T-helper 1 cell (primary cell): ENCODE data around the gene TMEM63C.

Source experiments
- DNase-seq, 5 donors: peaks; one replicate each; pipeline ENCODE4 v3.0.0-alpha.2; 2012 to 2020

TMEM63C gene

DNA sequence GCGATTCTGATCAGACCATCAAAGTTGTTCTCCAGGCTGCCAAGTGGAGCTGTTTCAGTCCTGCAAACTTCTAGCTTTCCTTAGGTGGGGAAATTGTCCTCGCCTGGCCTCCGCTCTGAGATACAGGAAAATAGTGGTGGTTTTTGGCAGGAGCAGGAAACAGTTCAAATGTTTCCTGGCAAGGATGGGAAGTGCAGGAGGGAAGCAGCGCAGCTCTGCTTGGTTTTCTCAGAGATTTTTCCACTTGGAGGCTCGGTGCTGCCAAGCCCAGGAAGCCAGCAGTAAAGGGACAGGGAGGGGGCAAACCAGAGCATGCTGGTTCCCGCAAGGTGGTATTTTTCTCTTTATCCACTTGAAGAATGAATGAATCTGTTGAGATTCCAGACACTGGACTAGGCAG is 17.0 kb downstream of the TMEM63C start:
- DNase-seq = no peak

DNA sequence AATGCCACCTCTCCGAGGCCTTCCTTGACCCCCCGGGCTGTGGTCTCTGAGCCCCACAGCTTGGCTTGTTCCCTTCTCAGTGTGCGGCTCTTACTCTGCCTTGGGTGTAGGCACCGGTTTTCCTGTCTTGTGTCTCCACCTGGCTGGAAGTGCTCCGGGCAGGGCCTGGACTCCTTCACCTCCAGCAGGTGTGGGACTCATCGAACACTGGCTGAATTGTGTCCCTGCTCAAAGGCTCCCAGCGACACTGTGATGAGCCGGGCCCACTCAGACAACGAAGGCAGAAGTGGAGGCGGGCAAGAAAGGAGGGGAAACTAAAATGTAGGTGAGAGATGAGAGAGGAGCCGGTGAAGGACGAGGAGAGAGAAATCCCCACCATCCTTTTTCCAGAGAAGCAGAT is 18.0 kb downstream of the TMEM63C start:
- DNase-seq = no peak

DNA sequence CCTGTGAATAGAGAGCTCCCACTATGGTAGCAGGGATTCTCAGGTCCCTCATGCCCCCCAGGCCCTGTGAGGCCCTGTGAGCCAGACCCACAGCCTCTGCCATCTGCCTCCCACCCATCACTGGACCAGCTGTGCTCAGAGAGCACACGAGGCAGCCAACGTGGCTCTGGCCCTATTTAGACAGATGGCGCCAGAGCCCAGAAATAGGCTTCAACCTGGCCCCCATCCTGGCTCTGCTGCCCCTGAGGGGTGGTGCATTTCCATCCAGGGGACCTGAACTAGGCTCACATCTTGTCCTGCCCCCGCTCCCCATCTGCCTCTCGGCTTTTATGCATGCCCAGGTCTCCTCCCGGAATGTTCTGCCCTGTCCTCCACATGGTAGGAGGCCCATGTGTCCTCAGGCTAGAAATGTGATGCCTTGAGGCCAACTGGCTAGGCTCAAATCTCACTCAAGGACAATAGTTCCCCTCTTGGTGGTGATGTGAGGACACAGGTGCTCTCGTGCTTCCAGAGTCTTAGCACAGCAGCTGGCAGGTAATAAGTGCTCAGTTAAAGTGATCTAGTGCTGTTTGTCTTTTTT is 18.9 kb downstream of the TMEM63C start:
- no peak for DNase-seq

DNA sequence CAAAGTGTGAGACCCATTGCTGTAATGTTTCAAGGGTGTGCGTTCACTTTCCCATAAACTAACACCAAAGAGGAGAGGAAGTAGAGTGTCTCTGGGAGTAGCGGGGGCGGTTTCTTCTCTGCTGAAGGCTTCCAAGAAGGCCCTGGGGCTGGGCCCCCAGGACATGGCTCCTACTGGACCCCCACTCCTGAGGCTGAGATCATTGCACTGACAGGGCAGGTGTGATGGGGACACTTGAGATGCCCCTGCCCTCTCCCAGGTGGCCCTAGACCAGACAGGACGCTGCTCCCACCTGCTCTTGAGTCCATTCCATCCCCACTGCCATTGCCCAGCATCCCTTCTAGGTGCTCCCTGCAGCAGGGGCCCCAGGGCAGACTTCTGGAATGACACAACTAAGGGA is 20.1 kb downstream of the TMEM63C start:
- no peak for DNase-seq

DNA sequence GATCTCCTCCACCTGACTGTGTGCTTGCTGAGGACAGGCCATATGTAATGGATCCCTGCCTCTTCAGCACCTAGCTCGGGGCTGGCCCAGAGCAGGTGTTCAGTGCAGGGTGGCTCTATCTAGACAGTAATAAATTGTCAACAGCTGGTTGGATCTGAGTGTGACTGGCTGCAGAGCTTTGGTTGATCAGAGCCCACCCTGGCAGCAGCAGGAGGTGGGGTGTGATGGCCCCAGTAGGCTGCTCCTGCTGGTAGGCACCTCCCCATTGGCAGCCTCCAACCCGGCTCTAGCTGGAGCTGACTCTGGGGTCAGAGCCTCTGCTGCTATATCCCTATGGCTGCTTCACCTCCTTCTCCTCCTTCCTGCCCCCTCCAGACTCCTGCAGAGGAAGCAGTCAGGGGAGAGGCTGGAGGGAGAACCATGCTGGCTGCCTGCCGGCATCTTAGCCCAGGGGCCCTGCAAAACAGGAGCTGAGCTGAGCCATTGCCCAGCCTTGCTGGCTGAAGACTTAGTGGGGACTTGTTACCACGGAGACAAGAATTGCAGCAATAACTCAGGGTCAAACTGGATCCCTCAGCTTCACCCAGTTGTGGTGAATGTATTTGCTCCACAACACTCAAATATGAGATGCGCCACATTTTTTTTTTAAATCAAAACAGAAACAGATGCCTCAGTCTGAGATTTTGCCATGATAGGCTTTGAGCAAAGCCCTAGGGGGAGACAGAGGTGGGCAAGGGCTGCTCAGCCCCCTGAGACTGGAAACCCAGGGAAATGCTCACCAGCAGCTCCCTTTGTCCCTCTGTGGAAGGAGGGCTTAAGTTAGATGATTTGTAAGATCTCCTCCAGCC is 22.2 kb downstream of the TMEM63C start:
- DNase-seq = no peak

DNA sequence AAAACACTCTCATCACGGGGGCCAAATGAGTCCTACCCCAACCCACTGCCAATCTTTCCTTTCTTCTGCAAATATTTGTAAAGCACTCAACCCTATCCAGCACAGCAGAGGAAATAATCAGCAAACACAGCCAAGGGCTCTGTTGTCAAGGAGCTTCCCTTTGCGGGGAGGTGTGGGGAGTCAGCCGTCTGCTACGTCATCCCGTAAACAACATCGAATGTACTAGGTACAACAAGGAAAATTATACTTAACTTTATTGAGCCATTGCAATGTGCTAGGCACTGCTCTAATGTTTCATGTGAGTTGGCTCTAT is 22.8 kb downstream of the TMEM63C start:
- DNase-seq = no peak

DNA sequence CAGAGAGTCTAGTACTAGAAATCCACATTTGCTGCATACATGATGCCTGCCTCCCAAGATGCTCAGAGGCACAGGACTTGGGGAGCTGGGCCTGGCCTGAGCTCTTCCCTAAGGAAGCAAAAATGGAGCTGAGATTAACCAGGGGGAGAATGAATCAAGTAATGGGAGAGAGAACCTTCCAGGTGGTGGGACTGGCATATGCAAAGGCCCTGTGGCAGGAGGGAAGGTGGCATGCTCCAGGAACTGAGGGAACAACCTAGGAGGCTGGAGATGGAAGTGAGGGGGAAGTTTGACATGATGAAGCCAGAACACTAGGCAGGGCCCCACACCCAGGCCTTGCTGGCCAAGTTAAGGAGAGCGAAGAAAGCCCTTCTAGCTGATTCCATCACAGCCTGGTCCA is 23.3 kb downstream of the TMEM63C start:
- no peak for DNase-seq

DNA sequence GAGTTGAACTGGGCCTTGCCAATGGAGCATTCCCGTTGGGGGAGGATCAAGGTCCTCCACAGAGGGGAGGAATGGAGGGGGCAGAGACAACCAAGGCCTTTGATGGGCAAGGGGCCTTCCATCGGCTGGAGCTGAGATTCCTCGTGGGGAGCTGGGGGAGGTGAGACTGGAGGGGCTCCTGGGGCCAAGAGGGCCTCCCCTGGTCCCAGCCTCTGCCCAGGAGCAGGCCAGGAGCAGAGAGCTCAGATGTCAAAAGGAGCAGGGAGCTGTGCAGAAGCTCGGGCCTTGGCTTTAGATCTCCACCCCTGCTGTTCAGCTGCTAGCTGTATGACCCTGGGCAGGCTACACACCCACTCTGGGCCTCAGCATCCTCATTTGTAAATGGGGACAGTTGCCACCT is 24.0 kb downstream of the TMEM63C start:
- DNase-seq = no peak

DNA sequence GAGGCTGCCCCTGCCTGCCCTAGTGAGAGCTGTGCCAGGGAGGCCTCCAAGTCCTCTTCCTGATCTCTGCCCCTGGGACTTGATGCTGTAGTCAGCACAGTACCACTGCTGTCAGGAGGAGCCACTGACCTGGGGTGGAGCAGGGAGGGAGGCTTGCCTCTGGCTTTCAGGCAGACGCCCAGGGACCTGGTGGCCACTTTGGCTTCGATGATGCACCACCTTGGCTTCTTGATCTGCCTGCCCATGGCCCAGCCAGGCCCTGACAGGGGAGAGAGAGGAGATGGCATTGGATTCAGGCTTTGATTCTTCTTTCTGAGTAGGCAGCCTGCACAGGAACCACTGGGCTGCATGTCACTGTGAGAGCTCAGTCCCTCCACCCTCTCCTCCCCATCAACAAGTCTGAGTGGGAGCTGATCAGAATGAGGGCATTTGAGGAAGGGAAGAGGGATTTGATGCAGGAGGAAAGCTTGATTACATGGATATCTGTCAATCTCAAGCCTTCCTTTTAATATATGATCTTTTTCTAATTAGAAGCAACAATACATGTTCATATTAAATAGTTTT is 24.7 kb downstream of the TMEM63C start:
- no peak for DNase-seq

DNA sequence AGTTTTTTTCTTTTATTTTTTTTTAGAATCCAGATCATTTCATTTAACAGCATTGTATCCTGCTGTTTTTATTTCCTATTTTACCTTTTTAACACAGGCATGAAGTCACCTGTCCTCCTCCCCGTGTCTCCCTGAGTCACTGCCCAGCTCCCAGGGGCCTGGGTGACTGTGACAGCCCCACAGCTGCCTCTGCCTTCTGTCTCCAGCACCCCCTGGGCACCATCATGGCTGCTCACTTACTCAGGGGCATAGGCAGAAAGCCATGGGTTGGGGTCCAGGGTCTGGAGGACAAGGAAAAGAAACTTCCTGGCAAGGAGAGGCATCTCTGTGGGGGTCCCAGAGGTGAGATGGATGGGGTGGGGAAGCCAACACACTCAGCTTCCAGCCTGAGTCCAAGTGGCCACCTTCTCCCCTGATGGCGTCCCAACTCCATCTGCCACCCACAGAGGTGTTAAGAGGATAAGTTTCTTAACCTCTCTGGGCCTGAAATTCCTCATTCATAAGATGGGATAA is 25.3 kb downstream of the TMEM63C start:
- no peak for DNase-seq

DNA sequence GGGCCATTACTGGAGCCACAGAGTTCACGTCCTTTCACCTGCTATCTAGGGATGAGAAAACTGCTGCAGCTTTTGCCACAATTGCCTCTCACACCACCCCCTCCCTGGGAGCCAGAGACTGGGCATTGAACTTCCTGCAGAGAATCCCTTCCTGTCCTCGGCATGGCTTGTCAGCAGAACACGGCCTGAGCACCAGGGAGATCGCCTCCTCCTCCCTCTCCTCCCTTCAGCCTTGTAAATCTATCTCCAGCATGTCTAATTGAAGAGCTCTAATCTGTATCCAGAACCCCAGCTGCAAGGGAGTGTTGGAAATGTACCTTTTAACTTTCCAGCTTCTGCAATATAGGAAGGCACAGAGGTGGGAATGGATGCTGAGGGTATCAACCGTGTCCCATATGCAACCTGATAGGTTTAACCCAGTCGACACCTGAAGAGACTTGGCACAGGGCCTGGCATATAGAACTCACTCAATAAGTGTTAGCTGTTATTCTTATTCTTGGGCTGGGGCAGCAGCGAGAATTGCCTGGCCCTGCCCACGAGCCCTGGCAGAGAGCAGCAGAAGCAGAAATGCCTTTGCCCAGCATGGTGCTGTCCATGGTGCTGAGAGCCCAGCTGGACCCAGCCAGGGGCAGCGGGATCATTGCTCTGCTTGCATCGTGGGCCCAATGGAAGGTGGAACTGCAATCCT is 26.8 kb downstream of the TMEM63C start:
- peak in 3 of 5 donors; percentile 23 to 43 (median 41) for DNase-seq

DNA sequence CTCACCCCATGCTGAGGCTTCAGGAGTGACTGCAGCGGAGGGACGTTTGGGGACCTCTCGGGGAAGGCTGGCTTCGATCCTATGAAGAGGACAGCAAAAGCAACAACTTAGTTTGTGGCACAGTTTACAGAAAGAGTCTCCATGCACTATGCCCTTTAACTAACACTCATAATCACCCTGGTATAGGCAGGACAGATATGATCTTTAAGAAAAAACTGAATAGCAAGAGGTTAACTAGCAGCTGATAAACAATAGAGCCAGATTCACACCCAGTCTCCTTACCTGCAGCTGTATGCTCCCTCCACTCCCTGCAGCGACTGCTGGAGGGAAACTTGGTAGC is 27.4 kb downstream of the TMEM63C start:
- DNase-seq = no peak

DNA sequence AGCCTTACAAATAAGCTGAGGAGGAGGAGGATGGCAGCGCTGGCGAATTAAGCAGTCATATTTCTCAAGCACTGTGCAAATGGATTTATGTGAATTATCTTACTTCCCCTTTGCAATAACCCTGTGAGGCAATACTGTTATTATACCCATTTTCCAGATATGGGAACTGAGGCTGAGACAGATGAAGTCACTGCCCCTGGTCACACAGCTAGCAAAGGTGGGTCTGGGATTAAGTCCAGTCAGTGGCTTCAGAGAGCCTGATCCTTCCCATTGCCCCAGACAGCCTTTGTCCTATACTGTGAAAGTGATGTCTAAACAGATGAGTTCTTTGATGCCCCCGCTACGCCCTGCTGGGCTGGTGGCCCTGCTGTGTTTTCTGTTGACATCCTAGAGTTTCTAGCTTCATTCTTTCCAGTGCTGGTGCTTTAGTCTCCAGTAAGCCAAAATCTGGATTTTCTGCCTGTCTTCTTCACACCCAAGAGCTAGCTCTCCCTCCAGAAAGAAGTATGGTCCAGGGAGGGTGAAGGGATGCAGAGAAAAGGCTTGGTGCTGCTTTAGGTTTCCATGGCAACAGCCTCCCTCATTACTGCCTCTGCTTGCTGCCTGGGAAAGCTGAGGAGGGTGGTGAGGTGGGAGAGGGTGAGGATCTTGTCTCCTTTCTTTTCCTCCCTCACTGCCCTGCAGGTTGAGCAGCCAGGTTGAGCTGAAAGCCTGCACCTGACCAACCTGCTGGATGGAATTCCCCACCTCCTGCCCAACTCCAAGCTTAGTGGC is 30.7 kb downstream of the TMEM63C start:
- DNase-seq = no peak

DNA sequence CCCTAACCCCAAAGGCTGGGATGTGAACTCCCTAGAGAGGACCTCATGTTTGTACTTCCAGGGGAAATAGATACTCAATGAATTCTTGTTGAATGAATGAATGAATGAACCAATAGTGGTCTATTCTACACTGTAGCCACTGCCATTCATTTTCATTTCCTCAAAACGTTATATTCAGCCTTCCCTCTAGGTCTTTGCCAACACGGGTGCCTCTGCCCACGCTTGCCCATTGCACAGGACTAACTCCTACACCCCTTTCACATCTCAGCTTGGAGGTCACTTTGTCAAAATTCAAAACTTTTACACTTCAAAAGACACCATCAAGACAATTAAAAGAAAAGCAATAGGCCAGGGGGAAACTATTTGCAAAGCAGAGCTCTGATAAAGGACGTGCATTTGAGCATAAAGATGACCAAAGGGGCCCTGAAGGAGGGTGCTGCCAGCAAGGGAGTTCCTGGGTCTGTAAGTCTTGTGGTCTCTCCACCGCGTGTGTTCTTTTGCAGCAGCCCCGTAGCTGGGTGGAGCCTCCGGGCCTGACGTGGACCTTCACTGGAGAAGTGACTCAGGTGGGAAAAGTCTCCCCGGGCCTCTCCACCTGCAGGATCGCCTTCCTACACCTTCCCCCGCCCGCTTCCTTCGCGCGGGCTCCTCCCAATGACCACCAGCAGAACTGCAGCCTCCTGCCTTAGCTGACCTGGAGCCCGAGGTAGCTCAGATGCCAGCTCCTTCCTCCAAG is 31.5 kb downstream of the TMEM63C start:
- peak in 1 of 5 donors; percentile 6 for DNase-seq

DNA sequence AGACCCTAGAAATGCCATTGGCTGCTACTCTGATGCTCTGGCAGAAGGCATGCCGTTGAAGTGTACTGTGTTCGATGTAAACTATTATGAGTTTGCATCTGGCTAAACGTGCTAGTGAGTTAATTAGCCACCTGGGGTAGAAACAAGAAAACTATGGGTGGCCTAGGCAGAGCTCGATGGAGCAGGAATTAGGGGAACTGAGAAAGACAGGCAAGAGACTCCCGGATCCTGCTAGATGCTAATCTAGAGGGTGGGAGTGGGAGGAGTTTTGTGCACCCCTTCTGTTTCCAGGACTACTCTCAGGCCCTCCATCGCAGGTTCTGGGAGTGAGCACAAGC is 32.0 kb downstream of the TMEM63C start:
- no peak for DNase-seq

DNA sequence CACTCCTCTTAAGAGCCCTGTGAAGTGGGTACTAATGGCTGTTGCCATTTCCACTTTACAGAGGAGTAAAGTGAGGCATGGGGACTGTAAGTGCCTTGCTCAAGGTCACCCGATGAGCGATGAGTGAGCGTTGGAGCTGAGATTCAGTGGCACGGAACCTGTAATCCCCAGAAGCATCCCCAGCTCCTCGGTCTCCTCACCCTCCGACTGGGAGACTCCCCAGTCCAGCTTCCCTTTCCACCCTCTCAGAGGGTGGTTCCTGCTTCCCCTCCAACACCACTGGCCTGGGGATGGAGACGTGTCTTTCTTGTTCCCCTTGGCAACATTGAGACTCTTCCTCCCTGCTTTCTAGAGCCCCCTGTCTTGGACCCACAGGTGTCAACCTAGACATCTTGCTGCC is 32.6 kb downstream of the TMEM63C start:
- DNase-seq = no peak

DNA sequence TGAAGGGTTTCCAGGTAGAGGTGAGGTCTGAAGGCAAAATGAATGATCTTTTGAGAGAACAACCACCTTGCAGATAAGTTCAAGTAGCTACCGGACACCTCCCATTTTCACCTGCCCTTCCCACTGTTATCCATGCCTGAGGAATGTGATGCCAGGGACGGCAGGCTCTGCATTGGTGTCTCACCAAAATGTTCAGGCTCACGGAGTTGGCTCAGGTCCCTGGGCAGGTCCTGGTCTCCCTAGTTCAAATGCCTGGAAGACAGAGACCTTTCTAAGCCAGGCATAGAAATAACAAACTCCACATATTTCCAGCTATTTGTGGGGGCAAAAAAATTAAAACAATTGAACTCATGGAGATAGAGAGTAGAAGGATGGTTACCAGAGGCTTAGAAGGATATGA is 36.0 kb downstream of the TMEM63C start:
- no peak for DNase-seq

DNA sequence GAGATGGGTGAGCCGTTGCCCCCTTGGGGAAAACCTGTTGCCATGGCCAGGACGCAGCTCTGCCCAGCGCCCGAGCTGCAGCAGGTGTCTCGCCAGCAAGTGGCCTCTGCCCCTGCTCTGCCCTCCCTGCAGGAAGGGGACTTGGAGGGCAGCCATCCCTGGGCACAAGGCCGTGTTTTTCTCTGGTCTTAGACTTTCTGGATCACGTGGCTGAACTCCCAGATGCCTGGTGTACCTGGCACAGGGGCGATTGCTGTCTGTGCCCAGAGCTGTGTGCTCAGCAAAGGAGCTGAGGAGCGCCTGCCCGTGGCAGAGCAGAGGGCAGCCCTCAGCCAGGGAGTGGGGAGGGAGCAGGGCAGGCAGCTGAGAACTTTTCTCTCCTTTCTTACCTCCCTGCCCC is 38.0 kb downstream of the TMEM63C start:
- DNase-seq = no peak

DNA sequence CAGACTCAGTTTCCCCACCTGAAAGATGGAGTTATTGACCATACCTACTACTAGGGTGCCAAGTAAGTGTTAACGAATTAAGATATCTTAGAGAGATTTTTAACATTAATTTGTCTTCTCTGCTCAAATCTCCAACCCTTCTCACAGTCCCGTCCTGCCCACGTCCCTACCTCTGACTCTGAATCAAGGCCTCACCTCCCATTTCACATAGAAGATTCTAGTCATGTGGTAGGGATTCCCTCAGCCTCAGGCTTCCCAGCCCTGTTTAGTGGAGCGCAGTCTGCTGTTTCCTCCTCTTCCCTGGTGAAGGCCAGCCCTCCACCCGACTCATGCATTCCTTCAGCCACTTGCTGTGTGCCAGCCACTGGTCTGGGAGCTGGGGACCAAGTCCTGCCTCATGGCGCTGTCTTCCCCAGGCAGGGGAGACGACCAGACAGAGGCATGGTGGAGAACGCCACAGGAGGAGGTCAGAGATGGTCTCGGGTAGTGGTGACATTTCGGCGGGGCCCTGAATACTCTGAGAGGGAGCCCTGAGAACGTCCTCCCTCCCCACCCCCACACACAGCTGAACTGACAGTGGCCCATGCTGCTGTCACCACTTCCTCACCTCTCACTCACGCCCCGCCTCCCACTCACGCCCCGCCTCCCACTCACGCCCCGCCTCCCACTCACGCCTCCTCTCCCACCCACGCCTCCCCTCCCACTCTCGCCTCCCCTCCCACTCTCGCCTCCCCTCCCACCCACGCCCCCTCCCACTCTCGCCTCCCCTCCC is 38.8 kb downstream of the TMEM63C start:
- no peak for DNase-seq

DNA sequence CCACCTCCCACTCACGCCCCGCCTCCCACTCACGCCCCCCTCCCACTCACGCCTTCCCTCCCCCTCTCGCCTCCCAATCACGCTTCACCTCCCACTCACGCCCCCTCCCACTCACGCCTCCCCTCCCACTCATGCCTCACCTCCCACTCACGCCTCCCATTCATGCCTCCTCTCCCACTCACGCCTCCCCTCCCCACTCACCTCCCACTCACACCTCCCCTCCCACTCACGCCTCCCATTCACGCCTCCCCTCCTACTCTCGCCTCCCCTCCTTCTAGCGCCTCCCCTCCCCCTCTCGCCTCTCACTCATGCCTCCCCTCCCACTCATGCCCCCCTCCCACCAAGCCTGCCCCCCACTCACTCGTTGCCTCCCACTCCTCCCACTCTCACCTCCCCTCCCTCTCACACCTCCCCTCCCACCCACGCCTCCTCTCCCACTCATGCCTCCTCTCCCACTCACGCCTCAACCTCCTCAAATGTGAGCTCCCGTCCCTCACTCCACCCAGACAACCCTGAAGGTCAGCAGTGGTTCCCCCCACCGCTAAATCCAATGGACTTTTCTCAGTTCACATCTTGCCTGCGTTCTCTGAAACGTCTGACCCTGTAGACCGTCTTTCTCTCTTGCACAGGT is 39.8 kb downstream of the TMEM63C start:
- no peak for DNase-seq
